NCI-H2029 treated with DMSO at 0.1 percent for 48 hours (cell line): ENCODE measurements around the gene PRR29.
A peak's percentile ranks its signal among the peaks of the same experiment; 100 is the strongest.
"Not testable (repeated sequence)": the region's sequence is repeated elsewhere in the genome, so short reads cannot be mapped to it uniquely, and the experiment has no call there.

Experiments used
- DNase-seq: peaks from one replicate; lab custom pipeline; 2025; lab: John Stamatoyannopoulos, UW

PRR29 gene

GRCh38 chr17:63997341-63998048 is 656 bp upstream of the PRR29 start:
- no peak for DNase-seq

GRCh38 chr17:63998721-63999679 is 849 bp downstream of the PRR29 start:
- no peak for DNase-seq

GRCh38 chr17:63999680-64000531 is 1.8 kb downstream of the PRR29 start:
- DNase-seq = no peak

- no peak for DNase-seq
These were observed 3.0 kb downstream of the PRR29 start for GRCh38 chr17:64001091-64001579.

GRCh38 chr17:64001763-64002529 is 3.8 kb downstream of the PRR29 start:
- DNase-seq = no peak

GRCh38 chr17:64002658-64003525 is 4.7 kb downstream of the PRR29 start:
- DNase-seq = no peak

- DNase-seq = no peak
These were observed 5.5 kb downstream of the PRR29 start for GRCh38 chr17:64003526-64004121.

- DNase-seq = no peak
These were observed 6.1 kb downstream of the PRR29 start for GRCh38 chr17:64004218-64004770.

- DNase-seq = no peak
These were observed 7.0 kb downstream of the PRR29 start for GRCh38 chr17:64004903-64005733.

- DNase-seq = peak; percentile 48
These were observed 7.6 kb downstream of the PRR29 start for GRCh38 chr17:64005734-64006167.

GRCh38 chr17:64006361-64007088 is 8.4 kb downstream of the PRR29 start:
- no peak for DNase-seq

- not testable (repeated sequence) for DNase-seq
These were observed 9.1 kb downstream of the PRR29 start for GRCh38 chr17:64007089-64007837.

GRCh38 chr17:64007838-64008282 is 9.7 kb downstream of the PRR29 start:
- DNase-seq = no peak

GRCh38 chr17:64008346-64008745 is 10.2 kb downstream of the PRR29 start:
- no peak for DNase-seq

- DNase-seq = no peak
These were observed 10.7 kb downstream of the PRR29 start for GRCh38 chr17:64008830-64009229.

GRCh38 chr17:64009571-64010402 is 11.6 kb downstream of the PRR29 start:
- no peak for DNase-seq
